K562 (cell line): Measurements from ENCODE around the gene DPP9.

ENCODE experiments used
- ATF1 ChIP-seq, 2 experiments: fragments of 450-650 bp in 1 of 2; IDR thresholded peaks; 2 replicates each; pipeline ENCODE4 v1.6.1; 2016; ENCODE audit warnings: missing compliant biosample characterization in 1 of 2, missing genetic modification characterization in 1 of 2
- EP300 ChIP-seq: IDR thresholded peaks from 2 replicates; pipeline ENCODE4 v1.6.1; 2012; ENCODE audit warnings: low read length, improper control_type of control experiment
- GTF2F1 ChIP-seq: IDR thresholded peaks from 2 replicates; pipeline ENCODE4 v1.6.1; 2011; ENCODE audit warnings: low read depth, low read length, improper control_type of control experiment
- JUND ChIP-seq, 2 experiments: IDR thresholded peaks; 2 replicates in 1 of 2; 3 replicates in 1 of 2; pipeline ENCODE4 v1.6.1; 2011; ENCODE audit warnings: borderline replicate concordance in 2 of 2, low read depth in 2 of 2, low read length in 2 of 2, improper control_type of control experiment in 1 of 2, missing biosample characterization in 1 of 2, missing genetic modification characterization in 1 of 2, missing genetic modification reagents in 1 of 2
- MTA2 ChIP-seq: fragments of 450-650 bp; IDR thresholded peaks from 2 replicates; pipeline ENCODE4 v1.6.1; 2016; ENCODE audit warnings: low read depth
- NFXL1 ChIP-seq: fragments of 450-650 bp; formaldehyde crosslinking; IDR thresholded peaks from 2 replicates; pipeline ENCODE4 v1.4.0; 2021; ENCODE audit warnings: mild to moderate bottlenecking
- POLR2AphosphoS5 ChIP-seq: IDR thresholded peaks from 2 replicates; pipeline ENCODE4 v1.6.1; 2011; ENCODE audit warnings: mild to moderate bottlenecking, low read depth, low read length, moderate library complexity; ENCODE audit not compliant: control insufficient read depth, insufficient read depth
- TBL1XR1 ChIP-seq, 2 experiments: IDR thresholded peaks; 2 replicates each; pipeline ENCODE4 v1.6.1; 2012; ENCODE audit warnings: improper control_type of control experiment in 2 of 2, low read length in 2 of 2, mild to moderate bottlenecking in 1 of 2
- TCF7 ChIP-seq: sonication (generic); IDR thresholded peaks from 2 replicates; pipeline ENCODE4 v1.6.1; 2016; ENCODE audit warnings: antibody characterized with exemption, borderline replicate concordance
- TF ChIP-seq, protein P1 (sequence below), 3 experiments: IDR thresholded peaks in 2 of 3; conservative IDR thresholded peaks in 1 of 3; 2 replicates each; pipeline ENCODE4 v1.5.1; 2011 to 2012; ENCODE audit warnings: low read length in 3 of 3, mild to moderate bottlenecking in 3 of 3, control low read depth in 2 of 3, improper control_type of control experiment in 1 of 3, inconsistent platforms in 1 of 3, low read depth in 1 of 3, mixed read lengths in 1 of 3, moderate library complexity in 1 of 3; ENCODE audit not compliant: insufficient read depth in 2 of 3
- TF ChIP-seq, protein P2 (sequence below): sonication (generic); formaldehyde crosslinking; IDR thresholded peaks from 2 replicates; pipeline ENCODE4 v1.9.0; 2022; ENCODE audit warnings: mild to moderate bottlenecking, missing genetic modification reagents

DNA sequence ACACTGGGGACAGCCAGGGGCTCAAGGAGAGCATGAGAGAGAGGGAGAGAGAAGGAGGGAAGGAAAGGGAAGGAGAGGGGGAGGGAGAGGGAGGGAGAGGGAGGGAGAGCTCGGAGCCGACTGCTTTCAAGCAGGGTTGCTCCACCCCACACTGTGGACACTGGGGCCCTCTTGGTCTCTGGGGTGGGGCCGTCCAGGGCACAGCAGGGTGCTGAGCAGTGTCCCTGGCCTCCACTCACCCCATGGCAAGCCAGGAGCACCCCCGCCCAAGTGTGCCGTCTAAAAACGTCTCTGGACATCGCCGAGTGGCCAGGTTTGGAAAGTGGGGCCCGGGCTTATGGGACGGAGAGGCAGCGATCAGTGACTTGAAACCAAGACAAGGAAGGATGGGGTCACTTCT is 20.9 kb downstream of the DPP9 start:
- TF ChIP-seq POLR2AphosphoS5 (no peak), MTA2 (no peak), TCF7 (no peak), JUND (IDR thresholded peaks at IDR 0.05; ENCODE audit: borderline replicate concordance, low read depth, low read length) (no peak), JUND (tag; IDR thresholded peaks at IDR 0.05; ENCODE audit: borderline replicate concordance, low read depth, low read length) (no peak), EP300 (no peak), ATF1 (CRISPR knock-in tag; IDR thresholded peaks at IDR 0.05) (no peak), ATF1 (tag; IDR thresholded peaks at IDR 0.05) (no peak), GTF2F1 (no peak), TBL1XR1 (IDR thresholded peaks at IDR 0.05; ENCODE audit: low read length in 2 of 2) (no peak), NFXL1 (CRISPR knock-in tag) (no peak)
- TF ChIP-seq, protein P1, sequence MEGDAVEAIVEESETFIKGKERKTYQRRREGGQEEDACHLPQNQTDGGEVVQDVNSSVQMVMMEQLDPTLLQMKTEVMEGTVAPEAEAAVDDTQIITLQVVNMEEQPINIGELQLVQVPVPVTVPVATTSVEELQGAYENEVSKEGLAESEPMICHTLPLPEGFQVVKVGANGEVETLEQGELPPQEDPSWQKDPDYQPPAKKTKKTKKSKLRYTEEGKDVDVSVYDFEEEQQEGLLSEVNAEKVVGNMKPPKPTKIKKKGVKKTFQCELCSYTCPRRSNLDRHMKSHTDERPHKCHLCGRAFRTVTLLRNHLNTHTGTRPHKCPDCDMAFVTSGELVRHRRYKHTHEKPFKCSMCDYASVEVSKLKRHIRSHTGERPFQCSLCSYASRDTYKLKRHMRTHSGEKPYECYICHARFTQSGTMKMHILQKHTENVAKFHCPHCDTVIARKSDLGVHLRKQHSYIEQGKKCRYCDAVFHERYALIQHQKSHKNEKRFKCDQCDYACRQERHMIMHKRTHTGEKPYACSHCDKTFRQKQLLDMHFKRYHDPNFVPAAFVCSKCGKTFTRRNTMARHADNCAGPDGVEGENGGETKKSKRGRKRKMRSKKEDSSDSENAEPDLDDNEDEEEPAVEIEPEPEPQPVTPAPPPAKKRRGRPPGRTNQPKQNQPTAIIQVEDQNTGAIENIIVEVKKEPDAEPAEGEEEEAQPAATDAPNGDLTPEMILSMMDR (IDR thresholded peaks at IDR 0.05 in 2 of 3, conservative IDR thresholded peaks at IDR 0.05 in 1 of 3; ENCODE audit: insufficient read depth in 2 of 3, low read depth in 1 of 3, low read length in 3 of 3), result no peak
- TF ChIP-seq, protein P2, sequence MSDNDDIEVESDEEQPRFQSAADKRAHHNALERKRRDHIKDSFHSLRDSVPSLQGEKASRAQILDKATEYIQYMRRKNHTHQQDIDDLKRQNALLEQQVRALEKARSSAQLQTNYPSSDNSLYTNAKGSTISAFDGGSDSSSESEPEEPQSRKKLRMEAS (CRISPR knock-in tag), result no peak
